GM19372 (cell line): Measurements from ENCODE around the gene WDR26.

Experiments used
- ATAC-seq: cut with Tn5 transposase; IDR thresholded peaks from one replicate; pipeline ENCODE4 v1.9.1; 2021; ENCODE audit warnings: mild to moderate bottlenecking, low read depth, moderate library complexity; ENCODE audit not compliant: unreplicated experiment

The WDR26 gene

DNA sequence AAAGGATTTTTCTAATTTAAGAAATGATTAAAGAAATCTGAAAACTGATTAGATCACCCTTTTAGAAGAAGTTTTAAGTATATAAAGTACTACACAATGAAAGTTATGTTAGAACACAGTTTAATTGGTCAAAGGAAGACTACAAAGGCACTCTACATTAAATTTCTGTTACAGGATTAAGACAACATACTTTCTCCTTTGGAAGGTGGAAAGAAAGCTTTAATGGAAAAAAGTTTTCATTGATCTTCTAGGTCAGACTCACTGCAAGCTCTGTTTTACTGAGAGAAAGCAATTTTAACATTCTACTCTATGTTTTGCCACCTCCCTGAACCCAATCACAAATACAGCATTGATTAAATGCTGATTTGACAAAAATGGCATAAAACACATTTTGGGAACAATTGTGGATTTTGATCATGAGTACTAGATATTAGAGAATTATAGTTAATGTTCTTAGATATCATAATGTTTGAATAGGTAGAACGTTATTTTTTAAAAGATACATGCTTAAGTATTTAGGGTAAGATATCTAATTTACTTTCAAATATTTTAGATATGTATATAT is 32.0 kb downstream of the WDR26 start:
- no peak for ATAC-seq

DNA sequence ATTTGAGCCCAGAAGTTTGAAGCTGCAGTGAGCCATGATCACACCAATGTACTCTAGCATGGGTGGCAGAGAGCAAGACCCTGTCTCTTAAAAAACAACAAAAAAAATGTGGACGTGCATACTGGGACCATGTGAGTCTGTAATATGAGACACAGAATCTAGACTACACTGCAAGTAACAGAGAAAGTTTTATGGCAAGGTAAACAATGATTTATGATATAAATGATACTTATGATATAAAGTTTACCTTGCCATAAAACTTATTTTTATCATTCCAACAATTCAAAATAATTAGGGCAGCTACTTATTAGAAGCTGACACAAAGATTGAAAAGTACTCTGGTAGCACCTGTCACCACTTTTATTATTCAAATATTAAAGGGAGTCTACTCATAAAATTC is 34.7 kb downstream of the WDR26 start:
- ATAC-seq: no peak

DNA sequence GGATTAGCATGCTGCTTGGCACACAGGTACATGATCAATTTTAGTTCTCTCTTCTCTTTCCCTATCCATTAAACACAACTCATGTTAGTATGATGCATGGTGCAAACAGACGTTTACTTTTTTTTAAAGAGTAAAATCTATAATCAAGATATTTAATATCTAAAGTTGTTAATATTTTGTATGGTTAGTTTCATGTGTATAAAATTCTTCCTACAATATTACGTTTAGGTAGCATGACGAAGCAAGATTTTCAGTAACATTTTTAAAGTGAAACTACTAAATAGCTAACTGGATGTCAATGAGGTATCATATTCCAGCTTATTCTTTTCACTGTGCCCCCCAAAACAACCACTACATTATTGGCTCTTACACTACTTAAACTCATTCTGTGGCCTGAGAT is 41.3 kb downstream of the WDR26 start:
- ATAC-seq: no peak

DNA sequence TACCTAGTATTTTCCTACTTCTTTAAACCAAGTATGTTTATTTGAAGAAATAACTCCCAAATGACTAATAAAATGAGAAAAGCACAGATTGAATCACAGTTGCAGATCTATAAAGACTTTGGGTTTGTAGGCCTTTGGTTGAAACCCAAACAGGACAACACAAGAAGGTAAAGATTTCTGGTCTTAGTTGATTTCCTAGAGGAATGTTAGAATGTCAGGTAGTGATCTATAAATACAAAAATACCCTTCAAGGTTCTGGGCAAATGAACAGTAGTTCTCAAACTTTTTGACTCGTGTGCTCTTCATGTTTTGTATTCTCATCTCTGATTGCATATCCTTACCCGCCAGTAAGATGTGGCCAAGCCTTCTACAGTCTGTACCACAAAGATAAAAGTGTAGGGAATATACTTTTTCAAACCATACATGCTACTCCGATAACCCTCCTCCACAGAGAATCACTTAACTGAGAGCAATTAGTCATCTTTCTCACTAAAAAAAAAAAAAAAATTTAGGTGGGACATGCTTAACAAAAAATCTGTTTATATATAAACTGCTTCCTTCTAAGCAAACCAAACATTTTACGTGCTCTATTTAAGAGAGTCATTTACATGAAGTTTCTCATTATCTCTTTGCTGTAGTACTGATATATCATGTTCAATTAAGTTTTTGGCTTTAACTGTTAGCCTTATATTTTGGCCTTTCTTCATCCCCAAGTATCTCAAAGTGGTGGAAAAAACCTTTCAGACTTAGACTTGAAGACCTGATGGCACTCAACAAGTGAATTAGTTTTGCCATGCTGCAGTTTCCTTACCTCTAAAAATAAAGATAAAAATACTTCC is 42.0 kb downstream of the WDR26 start:
- no peak for ATAC-seq

DNA sequence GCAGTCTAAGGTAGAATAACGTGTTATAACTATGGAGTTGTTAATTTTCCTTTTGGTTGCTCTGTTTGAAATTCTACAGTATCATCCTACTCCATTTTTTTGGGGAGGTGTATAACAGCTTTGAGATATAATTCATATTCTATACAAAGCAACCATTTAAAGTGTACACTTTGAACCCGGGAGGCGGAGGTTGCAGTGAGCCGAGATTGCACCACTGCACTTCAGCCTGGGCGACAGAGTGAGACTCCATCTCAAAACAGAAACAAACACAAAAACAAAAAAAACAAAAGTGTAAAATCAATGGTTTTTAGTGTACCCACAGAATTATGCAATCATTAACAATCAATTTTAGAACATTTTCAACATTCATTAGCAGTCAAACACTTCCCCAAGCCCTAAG is 44.1 kb downstream of the WDR26 start:
- ATAC-seq: no peak

DNA sequence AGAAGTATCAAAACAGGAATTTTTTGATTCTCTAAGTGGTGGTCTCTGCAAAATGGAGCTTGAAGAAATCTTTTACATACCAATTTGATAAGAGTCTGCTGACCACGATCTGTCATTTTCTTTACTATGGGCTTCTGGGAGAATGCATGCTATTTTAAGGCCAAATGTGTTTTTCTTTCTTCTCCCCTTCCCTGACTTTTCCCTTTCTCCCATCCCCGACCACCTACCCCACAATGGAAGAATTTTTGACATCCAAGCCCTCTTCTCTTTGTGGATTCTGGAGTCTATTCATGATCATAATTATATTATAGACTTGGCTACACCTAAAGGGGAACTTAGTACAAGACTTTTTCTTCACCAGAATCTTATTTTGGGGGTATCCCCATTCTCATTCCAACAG is 46.7 kb downstream of the WDR26 start:
- ATAC-seq: no peak

DNA sequence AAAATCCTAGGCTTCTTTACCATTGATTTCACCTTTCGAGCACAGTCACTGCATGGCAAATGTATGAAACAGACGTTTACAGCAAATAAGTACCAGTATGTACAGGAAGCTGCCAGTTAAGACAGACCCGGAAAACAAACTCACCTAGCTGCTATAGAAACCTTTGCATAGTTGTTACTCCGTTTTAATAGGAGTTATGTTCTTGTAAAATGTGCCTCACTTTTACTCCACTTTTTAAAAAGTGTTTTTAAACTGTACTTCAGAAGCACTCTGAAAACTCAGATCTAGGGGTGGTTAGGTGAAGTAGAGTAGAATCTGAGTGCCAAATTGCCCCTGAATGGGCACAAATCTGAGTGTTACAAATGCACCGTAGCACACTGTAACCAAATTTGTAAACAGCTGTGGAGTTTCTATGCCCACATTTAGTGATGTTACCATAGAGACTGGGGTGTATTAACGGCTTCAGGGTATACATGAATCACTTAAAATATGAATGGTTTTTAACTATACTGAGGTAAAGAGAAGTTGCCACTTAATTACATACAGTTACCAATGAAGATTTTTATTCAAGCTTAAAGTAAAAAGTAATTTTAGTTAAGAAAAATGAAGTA is 47.2 kb downstream of the WDR26 start:
- ATAC-seq: no peak

DNA sequence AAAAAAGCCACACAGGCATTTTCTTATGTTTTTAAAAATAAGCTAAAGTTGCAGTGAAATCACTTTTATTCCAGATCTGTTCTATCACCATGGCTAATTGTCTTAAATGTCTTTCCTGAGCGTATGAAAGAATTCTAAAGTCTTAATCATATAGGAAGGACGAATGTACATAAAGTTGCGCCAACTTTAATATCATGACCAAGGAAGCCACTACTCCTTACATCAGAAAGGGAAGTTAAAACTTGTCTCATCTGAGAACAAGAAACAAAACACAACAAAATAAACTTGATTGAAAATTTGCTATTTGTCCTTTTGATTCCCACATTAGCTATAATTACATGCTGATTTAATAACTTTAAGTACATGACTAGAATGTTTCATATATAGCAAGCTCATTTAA is 51.4 kb downstream of the WDR26 start:
- ATAC-seq: no peak

DNA sequence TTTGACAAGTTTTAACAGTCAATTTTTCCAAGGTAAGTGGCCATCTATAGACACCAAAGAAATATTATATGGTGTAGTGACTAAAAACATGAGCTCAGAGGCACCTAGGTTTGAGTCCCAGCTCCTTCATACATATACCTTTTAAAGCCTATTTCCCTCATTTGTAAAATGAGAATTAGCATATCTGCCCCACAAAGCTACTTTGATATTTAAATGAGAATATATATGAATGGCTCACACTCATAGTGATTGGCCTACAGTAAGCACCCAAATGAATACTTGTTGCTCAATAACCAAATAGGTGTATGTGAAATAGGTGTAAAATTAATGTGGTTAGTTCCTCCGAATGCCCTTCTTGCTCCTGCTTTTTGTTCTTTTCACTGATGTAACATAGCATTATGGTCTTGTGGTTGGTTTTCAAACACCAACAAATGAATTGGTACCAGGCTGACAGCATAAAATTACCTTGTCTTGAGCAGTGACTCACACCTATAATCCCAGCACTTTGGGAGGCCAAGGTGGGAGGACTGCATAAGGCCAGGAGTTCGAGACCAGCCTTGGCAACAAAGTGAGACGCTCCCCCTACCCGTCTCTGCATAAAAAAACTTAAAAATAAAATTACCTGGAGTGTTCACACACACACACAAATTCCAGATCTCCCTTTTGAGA is 52.6 kb downstream of the WDR26 start:
- no peak for ATAC-seq

DNA sequence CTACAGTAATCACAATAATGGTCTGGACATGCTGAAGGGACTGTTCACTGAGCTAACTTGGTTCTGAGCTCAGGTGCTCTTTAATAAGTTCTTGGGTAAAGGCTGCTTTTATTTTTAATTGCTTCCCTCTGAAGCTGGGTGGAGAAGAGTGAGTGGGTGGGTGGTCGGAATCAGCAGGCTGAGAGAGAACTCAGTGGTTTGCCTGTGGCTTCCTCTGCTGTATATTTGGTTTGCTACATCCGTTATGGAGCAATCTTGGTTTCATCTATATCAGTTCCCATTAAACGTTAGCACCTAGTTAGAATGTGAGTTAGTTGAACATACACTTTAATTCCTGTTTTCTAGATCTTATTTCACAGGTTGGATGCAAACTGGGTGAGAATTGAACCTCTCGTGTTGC is 54.6 kb downstream of the WDR26 start:
- ATAC-seq: peak; percentile 67

DNA sequence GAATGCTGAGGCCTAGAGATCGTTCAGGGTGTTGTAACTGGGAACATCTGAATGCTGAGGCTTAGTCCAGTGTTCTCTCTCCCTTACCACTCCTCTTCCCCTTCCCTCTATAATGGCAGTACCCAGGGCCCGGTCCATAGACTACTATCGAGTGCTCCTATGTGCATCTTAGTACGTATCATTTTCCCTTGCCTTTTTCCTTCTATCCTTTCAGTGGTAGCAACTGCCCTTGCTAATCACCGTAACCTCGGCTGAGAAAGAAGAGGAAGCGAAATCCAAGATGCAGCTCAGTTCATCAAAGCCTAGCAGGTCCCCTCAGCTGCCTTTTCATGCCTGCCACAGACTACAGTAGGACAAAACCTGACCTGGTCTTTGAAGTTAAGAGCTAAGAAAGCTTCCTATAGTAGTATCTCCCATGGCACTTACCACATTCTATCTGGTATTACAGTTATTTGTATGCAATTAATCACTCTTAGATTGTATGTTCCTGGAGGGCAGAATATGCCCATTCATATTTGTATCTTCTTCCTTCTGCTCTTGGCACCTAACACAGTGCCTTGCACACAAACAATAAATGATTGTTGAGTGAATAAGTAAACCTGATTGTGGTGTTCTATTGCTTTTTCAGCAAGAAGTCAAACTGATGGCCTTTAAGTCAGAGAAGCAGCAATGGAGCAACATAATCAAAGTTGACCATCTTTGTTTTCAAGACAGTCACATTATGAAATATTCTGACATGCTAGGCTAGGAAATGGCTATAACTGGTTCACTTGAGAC is 55.6 kb downstream of the WDR26 start:
- peak; percentile 43 for ATAC-seq

DNA sequence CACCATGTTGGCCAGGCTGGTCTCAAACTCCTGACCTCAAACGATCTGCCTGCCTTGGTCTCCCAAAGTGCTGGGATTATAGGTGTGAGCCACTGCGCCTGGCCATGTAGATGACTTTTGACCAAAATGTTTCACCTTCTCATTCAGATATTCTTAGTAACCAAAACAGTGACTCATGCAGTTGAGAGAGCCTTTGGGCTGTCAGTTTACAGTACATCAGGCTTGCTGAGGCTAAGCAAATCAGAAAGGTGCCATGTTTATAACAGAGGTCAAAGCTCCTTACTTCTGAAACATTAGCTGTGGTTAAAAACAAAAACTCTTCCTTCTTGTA is 57.0 kb downstream of the WDR26 start:
- peak; percentile 56 for ATAC-seq

DNA sequence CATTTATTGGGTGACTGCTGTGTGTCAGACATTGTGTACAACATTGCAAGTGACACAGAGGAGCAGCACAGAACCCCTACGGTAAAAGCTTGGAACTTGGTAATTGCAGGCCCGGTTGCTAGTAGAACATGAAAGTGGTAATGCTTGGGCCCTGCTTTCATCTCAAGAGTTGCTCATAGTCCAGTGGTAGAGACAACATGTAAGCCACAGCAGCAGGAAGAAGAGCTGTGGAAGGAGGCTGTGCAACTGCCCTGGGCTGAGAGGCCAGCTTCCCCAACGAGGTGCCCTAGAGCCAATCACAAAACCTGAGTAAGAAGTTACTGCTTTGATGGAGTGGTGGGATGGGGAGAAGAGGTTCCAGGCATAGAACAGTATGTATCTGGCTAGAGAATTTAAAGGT is 59.5 kb downstream of the WDR26 start:
- no peak for ATAC-seq

DNA sequence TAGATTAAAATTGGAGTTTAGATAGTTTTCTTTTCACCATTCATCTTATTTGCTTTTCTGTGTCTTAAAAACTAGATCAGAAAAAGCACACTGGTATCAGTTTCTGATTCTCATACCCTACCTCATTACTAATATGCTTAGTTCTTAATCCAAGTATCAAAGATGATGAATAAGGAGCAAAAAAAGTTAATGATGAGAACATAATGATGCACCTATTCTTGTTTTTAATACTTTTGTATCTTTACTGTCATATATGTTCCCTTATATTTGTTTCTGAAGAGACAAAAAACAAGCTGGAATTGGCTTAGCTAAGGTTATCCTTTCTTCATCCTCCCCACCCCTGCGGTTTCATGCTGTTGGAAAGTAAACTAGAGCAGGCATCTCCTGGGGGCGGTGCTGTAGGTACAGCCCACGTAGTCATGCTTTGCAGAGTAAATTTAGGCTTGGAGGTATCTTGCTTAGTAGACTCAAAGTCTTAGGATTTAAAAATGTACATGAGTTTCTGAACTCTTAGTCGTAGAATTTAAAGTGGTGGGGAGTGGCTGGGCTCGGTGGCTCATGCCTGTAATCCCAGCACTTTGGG is 61.5 kb downstream of the WDR26 start:
- ATAC-seq: no peak

DNA sequence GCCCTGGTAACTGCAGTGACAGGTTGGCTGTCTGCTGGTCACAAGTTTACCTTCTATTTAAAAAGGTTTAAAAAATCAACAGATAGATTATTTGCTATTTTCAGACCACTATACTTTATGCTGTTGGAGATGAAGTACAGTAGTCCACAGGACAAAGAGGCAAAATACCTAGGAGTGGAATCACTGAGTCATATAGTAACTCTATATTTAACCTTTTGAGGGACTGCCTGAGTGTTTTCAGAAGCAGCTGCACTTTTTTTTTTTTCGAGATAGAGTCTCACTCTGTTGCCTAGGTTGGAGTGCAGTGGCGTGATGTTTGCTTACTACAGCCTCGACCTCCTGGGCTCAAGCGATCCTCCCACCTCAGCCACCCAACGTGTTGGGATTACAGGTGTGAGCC is 66.2 kb downstream of the WDR26 start:
- peak; percentile 81 for ATAC-seq

DNA sequence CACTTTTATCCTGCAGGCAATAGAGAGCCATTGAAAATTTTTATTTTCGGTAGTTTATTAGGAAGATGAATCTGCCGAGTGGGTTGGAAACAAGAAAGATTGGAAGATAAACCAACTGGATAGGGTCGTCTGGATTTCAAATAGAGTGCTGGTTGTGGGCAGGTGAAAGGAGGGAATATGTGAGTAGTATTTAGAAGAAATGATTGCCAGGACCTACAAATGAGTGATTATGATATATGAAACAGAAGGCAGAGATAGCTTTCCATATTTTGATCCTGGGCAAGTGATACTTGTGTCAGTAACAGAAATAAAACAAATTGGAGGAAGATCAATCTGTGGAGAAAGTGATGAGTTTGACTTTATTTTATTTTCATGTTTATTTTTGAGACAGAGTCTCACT is 75.4 kb downstream of the WDR26 start:
- no peak for ATAC-seq

DNA sequence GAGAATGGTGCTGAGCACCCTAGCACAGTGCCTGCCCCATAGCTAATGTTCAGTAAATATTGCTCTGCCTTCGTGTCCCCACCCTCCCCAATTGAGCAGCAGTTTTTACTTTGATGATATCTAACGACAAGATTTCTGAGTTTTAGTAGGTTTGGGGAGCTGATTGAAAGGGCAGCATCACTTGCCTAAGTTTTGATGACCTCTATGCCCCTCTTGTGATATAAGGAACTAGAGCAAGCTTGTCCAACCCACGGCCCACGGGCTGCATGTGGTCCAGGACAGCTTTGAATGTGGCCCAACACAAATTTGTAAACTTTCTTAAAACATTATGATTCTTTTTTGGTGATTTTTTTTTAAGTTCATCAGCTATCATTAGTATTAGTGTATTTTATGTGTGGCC is 76.4 kb downstream of the WDR26 start:
- no peak for ATAC-seq

DNA sequence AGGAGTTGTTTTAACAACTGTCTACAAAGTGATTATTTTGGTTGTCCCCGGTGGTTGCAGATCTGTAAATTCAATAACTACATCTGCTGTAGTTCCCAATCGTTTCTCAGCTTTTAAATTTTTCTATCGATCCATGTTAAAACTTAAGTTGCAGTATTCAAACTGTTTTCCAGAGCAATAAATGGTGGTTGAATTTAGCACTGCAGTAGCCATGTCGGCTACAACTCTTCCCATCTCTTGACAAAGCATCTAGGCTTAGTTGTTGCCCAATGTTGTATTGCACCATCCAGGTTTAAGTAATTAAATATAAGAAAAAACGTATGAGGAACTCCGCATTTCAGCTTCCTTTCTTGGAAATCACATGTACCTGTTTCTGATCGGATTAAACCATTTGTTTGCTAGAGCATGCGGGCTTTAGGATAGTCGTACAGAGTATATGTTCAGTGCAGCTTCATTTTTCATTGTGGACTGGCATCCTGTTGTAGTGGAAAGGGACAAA is 76.9 kb downstream of the WDR26 start:
- ATAC-seq: no peak

DNA sequence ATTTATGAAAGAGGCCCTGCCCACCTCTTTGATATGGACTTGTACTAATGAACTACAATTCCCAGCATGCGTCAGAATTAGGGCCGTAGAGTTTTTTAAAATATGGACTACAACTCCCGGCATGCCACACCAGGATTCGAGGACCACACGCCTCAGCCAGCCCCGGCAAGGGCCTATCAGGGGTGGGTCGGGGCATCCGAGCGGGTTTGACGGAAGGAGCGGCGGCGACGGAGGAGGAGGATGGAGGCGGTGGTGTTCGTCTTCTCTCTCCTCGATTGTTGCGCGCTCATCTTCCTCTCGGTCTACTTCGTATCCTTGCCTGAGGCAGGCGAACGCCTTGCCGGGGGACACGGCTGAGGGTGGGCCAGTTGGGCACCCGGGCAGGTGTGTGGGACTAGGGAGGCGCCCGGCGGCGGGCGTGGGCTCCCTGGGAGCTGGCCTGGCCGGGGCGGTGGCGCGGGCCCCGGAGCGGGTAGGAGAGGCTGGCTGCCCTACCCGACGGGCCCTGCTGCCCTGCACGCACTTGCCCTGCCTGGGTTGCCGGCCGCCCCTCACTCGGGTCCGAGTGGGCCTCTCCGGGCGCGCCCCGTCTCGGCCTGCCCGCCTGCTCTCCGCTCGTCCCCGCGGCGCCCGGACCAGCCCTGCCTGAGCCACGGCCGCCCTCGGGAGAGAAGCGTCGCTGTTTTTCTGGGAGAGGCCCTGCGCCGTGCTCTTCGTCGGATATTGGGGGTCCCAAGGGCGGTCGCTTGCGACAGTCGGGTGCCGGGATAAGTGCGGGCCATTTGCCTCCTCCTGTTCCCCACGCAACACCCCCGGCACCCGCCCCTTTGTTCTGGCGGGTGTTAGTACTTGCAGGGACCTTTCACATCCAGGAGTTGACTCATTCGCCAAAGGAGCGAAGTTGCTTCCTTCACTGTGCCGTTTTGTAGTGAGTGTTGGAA is 77.6 kb downstream of the WDR26 start, which contains the start of gene CNIH4:
Gene CNIH4 (plus strand): TSS at position 195 of the 941 bp plus-strand sequence. CDS start 46 bp downstream, at position 241.
- ATAC-seq: peak; percentile 97
